Activated T-cell treated with anti-CD3 and anti-CD28 coated beads, Interleukin-2, amount 50 U/mL, for 72 hours (primary cell): ENCODE results near the gene SND1. TPM values are rescaled to one million over a fixed set of nuclear protein-coding genes. Genes with fewer than 3 reads are reported as not detected.

ENCODE experiments used
- ATAC-seq, 2 donors: fragments of 150-1000 bp; cut with Tn5 transposase; replicated peaks in 1 of 2; 2 replicates each; pipeline ENCODE4 v1.10.0; 2021; ENCODE audit warnings: moderate library complexity in 2 of 2, mild to moderate bottlenecking in 1 of 2
- DNase-seq, 2 donors: peaks; one replicate each; pipeline ENCODE4 v3.0.0; 2021 to 2022; ENCODE audit warnings: mixed read lengths in 1 of 2
- H3K27ac Mint-ChIP-seq: one replicate; pipeline ENCODE4 v1.8.0; 2022; ENCODE audit warnings: mild to moderate bottlenecking, moderate library complexity, mixed read lengths
- H3K27me3 Mint-ChIP-seq: one replicate; pipeline ENCODE4 v1.8.0; 2022; ENCODE audit warnings: low read depth, mixed read lengths
- H3K36me3 Mint-ChIP-seq, 2 donors: one replicate each; pipeline ENCODE4 v1.8.0; 2022; ENCODE audit warnings: mixed read lengths in 2 of 2, mild to moderate bottlenecking in 1 of 2; ENCODE audit not compliant: insufficient read depth in 2 of 2
- H3K4me1 Mint-ChIP-seq: one replicate; pipeline ENCODE4 v1.8.0; 2022; ENCODE audit warnings: low read depth, mixed read lengths
- H3K4me3 Mint-ChIP-seq, 2 donors: one replicate each; pipeline ENCODE4 v1.8.0; 2022; ENCODE audit warnings: mild to moderate bottlenecking in 2 of 2, mixed read lengths in 2 of 2, moderate library complexity in 2 of 2
- H3K9me3 Mint-ChIP-seq, 2 donors: one replicate each; pipeline ENCODE4 v1.8.0; 2022; ENCODE audit warnings: mixed read lengths in 2 of 2
- total RNA-seq, 2 donors: library from RNA; stranded (reverse); gene quantifications; one replicate each; pipeline ENCODE4 v1.2.3, GENCODE V29; 2022

The SND1 gene
- total RNA-seq, 2 donors from 2014 or later, result 237 to 285 TPM

GRCh38 chr7:127815631-127816145 is 163.7 kb downstream of the SND1 start:
- DNase-seq, result no peak
- no peak overlapping the region for H3K4me3 Mint-ChIP-seq
- H3K27me3 Mint-ChIP-seq, result no peaks in the 10 kb centered on the region
- H3K4me1 Mint-ChIP-seq, result peaks cover 50% of the 10 kb centered on the region
- H3K9me3 Mint-ChIP-seq, result no peaks in the 10 kb centered on the region
- no peak for ATAC-seq
- H3K27ac Mint-ChIP-seq, result no peak overlapping the region
- H3K36me3 Mint-ChIP-seq, result peaks cover 4 to 6% of the 10 kb centered on the region in 2 donors

GRCh38 chr7:127816354-127817190 is 164.6 kb downstream of the SND1 start:
- Mint-ChIP-seq H3K36me3 (peaks cover 2 to 6% of the 10 kb centered on the region in 2 donors), H3K27ac (no peak overlapping the region), H3K4me3 (no peak overlapping the region), H3K4me1 (peaks cover 50% of the 10 kb centered on the region), H3K9me3 (no peaks in the 10 kb centered on the region), H3K27me3 (no peaks in the 10 kb centered on the region)
- no peak for DNase-seq
- no peak for ATAC-seq

GRCh38 chr7:127817466-127817865 is 165.5 kb downstream of the SND1 start:
- H3K27me3 Mint-ChIP-seq, result no peaks in the 10 kb centered on the region
- H3K9me3 Mint-ChIP-seq, result no peaks in the 10 kb centered on the region
- H3K4me3 Mint-ChIP-seq, result no peak overlapping the region
- H3K4me1 Mint-ChIP-seq, result peaks cover 50% of the 10 kb centered on the region
- DNase-seq (no peak), ATAC-seq (no peak)
- H3K27ac Mint-ChIP-seq, result no peak overlapping the region
- H3K36me3 Mint-ChIP-seq, result peaks cover 2 to 6% of the 10 kb centered on the region in 2 donors

GRCh38 chr7:127818306-127818705 is 166.3 kb downstream of the SND1 start:
- Mint-ChIP-seq H3K27me3 (no peaks in the 10 kb centered on the region), H3K4me3 (no peak overlapping the region), H3K27ac (no peak overlapping the region), H3K36me3 (peaks cover 2 to 6% of the 10 kb centered on the region in 2 donors), H3K9me3 (no peaks in the 10 kb centered on the region), H3K4me1 (peaks cover 52% of the 10 kb centered on the region)
- ATAC-seq, result no peak
- no peak for DNase-seq

- DNase-seq (no peak), ATAC-seq (peak; percentile 75 to 82)
- H3K27me3 Mint-ChIP-seq, result no peaks in the 10 kb centered on the region
- H3K4me1 Mint-ChIP-seq, result peaks cover 46% of the 10 kb centered on the region
- H3K36me3 Mint-ChIP-seq, result peaks cover 2 to 3% of the 10 kb centered on the region in 2 donors
- peak overlapping the region; percentile 4 for H3K27ac Mint-ChIP-seq
- no peaks in the 10 kb centered on the region for H3K9me3 Mint-ChIP-seq
- peak overlapping the region; percentile 33 to 47 for H3K4me3 Mint-ChIP-seq
Observed at GRCh38 chr7:127819975-127820731, 168.2 kb downstream of the SND1 start.

- H3K4me1 Mint-ChIP-seq, result peaks cover 42% of the 10 kb centered on the region
- peak; percentile 5 to 32 for ATAC-seq
- no peaks in the 10 kb centered on the region for H3K9me3 Mint-ChIP-seq
- DNase-seq, result no peak
- no peaks in the 10 kb centered on the region for H3K27me3 Mint-ChIP-seq
- H3K36me3 Mint-ChIP-seq, result peaks cover 2 to 3% of the 10 kb centered on the region in 2 donors
- peak overlapping the region; percentile 33 to 47 for H3K4me3 Mint-ChIP-seq
- peak overlapping the region; percentile 4 for H3K27ac Mint-ChIP-seq
Observed at GRCh38 chr7:127820732-127821085, 168.7 kb downstream of the SND1 start.

- Mint-ChIP-seq H3K27me3 (no peaks in the 10 kb centered on the region), H3K36me3 (peaks cover 2 to 3% of the 10 kb centered on the region in 2 donors), H3K4me1 (peaks cover 38% of the 10 kb centered on the region), H3K9me3 (no peaks in the 10 kb centered on the region), H3K27ac (no peak overlapping the region), H3K4me3 (peak overlapping the region in 1 of 2 donors; percentile 33)
- ATAC-seq, result no peak
- DNase-seq, result no peak
Observed at GRCh38 chr7:127821146-127821545, 169.2 kb downstream of the SND1 start.

- H3K36me3 Mint-ChIP-seq, result peaks cover 0 to 3% of the 10 kb centered on the region in 2 donors
- H3K4me3 Mint-ChIP-seq, result no peak overlapping the region
- no peak overlapping the region for H3K27ac Mint-ChIP-seq
- H3K27me3 Mint-ChIP-seq, result no peaks in the 10 kb centered on the region
- H3K4me1 Mint-ChIP-seq, result peaks cover 38% of the 10 kb centered on the region
- no peaks in the 10 kb centered on the region for H3K9me3 Mint-ChIP-seq
- no peak for ATAC-seq
- DNase-seq, result no peak
Observed at GRCh38 chr7:127822822-127823508, 171.0 kb downstream of the SND1 start.

GRCh38 chr7:127824682-127825081 is 172.7 kb downstream of the SND1 start:
- H3K4me3 Mint-ChIP-seq, result no peak overlapping the region

GRCh38 chr7:127828843-127829500 is 177.0 kb downstream of the SND1 start:
- peaks cover 9% of the 10 kb centered on the region for H3K4me1 Mint-ChIP-seq
- H3K9me3 Mint-ChIP-seq, result no peaks in the 10 kb centered on the region
- no peaks in the 10 kb centered on the region for H3K27me3 Mint-ChIP-seq
- no peak overlapping the region for H3K4me3 Mint-ChIP-seq
- H3K36me3 Mint-ChIP-seq, result peaks cover 2 to 9% of the 10 kb centered on the region in 2 donors
- ATAC-seq, result no peak
- no peak for DNase-seq
- no peak overlapping the region for H3K27ac Mint-ChIP-seq

More at GRCh38 chr7:127824682-127825081, 172.7 kb downstream of the SND1 start:
- no peak for DNase-seq
- Mint-ChIP-seq H3K27ac (no peak overlapping the region), H3K27me3 (no peaks in the 10 kb centered on the region), H3K4me1 (peaks cover 34% of the 10 kb centered on the region), H3K36me3 (peaks cover 0 to 3% of the 10 kb centered on the region in 2 donors), H3K9me3 (no peaks in the 10 kb centered on the region)
- no peak for ATAC-seq

- no peak overlapping the region for H3K27ac Mint-ChIP-seq
- H3K36me3 Mint-ChIP-seq, result peaks cover 9 to 27% of the 10 kb centered on the region in 2 donors
- no peaks in the 10 kb centered on the region for H3K27me3 Mint-ChIP-seq
- DNase-seq (no peak), ATAC-seq (no peak)
- peaks cover 5% of the 10 kb centered on the region in 2 donors for H3K9me3 Mint-ChIP-seq
- H3K4me3 Mint-ChIP-seq, result no peak overlapping the region
- peaks cover 9% of the 10 kb centered on the region for H3K4me1 Mint-ChIP-seq
Observed at GRCh38 chr7:127831318-127832219, 179.6 kb downstream of the SND1 start.

GRCh38 chr7:127832592-127832991 is 180.6 kb downstream of the SND1 start:
- Mint-ChIP-seq H3K4me3 (no peak overlapping the region), H3K27me3 (no peaks in the 10 kb centered on the region), H3K9me3 (peaks cover 5% of the 10 kb centered on the region in 2 donors), H3K36me3 (peaks cover 13 to 28% of the 10 kb centered on the region in 2 donors), H3K27ac (no peak overlapping the region), H3K4me1 (peaks cover 9% of the 10 kb centered on the region)
- no peak for ATAC-seq
- DNase-seq, result no peak
